MM.1S (cell line): ENCODE measurements around the gene GPR89B.
"Not testable (repeated sequence)": the region's sequence is repeated elsewhere in the genome, so short reads cannot be mapped to it uniquely, and the experiment has no call there.

Experiments
- DNase-seq: peaks from one replicate; pipeline ENCODE4 v3.0.0-alpha.2; 2015
- H2AFZ ChIP-seq: fragments of 300-600 bp; sonication (generic); 2 replicates; pipeline ENCODE4 v1.6.0; 2016; ENCODE audit warnings: antibody characterized with exemption, low read length
- H3F3A ChIP-seq: fragments of 300-600 bp; sonication (generic); 2 replicates; pipeline ENCODE4 v1.6.1; 2016; ENCODE audit warnings: mild to moderate bottlenecking, antibody characterized with exemption, low read length, moderate library complexity, mixed read lengths; ENCODE audit not compliant: insufficient read depth
- H3K27ac ChIP-seq: fragments of 300-600 bp; sonication (generic); 2 replicates; pipeline ENCODE4 v1.5.1; 2016; ENCODE audit warnings: mild to moderate bottlenecking, low read length
- H3K27me3 ChIP-seq: fragments of 300-600 bp; sonication (generic); replicated peaks from 2 replicates; pipeline ENCODE4 v1.6.0; 2016; ENCODE audit warnings: low read length; ENCODE audit not compliant: insufficient read depth
- H3K36me3 ChIP-seq: fragments of 300-600 bp; sonication (generic); replicated peaks from 2 replicates; pipeline ENCODE4 v1.6.1; 2016; ENCODE audit warnings: mild to moderate bottlenecking, low read length, mixed read lengths; ENCODE audit not compliant: insufficient read depth
- H3K4me1 ChIP-seq: fragments of 300-600 bp; sonication (generic); 2 replicates; pipeline ENCODE4 v1.6.1; 2016; ENCODE audit warnings: low read length, mixed read lengths
- H3K4me2 ChIP-seq: fragments of 300-600 bp; sonication (generic); 2 replicates; pipeline ENCODE4 v1.6.0; 2016; ENCODE audit warnings: low read depth, low read length
- H3K4me3 ChIP-seq: fragments of 300-600 bp; sonication (generic); 2 replicates; pipeline ENCODE4 v1.5.1; 2016; ENCODE audit warnings: low read length, mixed read lengths
- H3K79me2 ChIP-seq: fragments of 300-600 bp; sonication (generic); 2 replicates; pipeline ENCODE4 v1.6.1; 2016; ENCODE audit warnings: mixed run types, low read length, mixed read lengths
- H3K9ac ChIP-seq: fragments of 300-600 bp; sonication (generic); 2 replicates; pipeline ENCODE4 v1.6.1; 2016; ENCODE audit warnings: low read length, mixed read lengths
- H3K9me2 ChIP-seq: fragments of 300-600 bp; sonication (generic); replicated peaks from 2 replicates; pipeline ENCODE4 v1.6.1; 2016; ENCODE audit warnings: mild to moderate bottlenecking, low read length, mixed read lengths; ENCODE audit not compliant: insufficient read depth
- H3K9me3 ChIP-seq: fragments of 300-600 bp; sonication (generic); replicated peaks from 2 replicates; pipeline ENCODE4 v1.6.1; 2016; ENCODE audit warnings: mild to moderate bottlenecking, low read length, mixed read lengths; ENCODE audit not compliant: insufficient read depth
- H4K20me1 ChIP-seq: fragments of 300-600 bp; sonication (generic); 2 replicates; pipeline ENCODE4 v1.6.1; 2016; ENCODE audit warnings: mild to moderate bottlenecking, low read length, moderate library complexity, mixed read lengths; ENCODE audit not compliant: insufficient read depth
- CTCF ChIP-seq: fragments of 300-600 bp; sonication (generic); IDR thresholded peaks from 2 replicates; pipeline ENCODE4 v1.5.1; 2016; ENCODE audit warnings: antibody characterized with exemption, low read length, mixed read lengths
- EZH2 ChIP-seq: fragments of 300-600 bp; sonication (generic); optimal IDR thresholded peaks from 2 replicates; pipeline ENCODE3; 2017; ENCODE audit warnings: low read depth, mild to moderate bottlenecking, antibody characterized with exemption, low read length, mixed read lengths
- EZH2phosphoT487 ChIP-seq: fragments of 300-600 bp; sonication (generic); IDR thresholded peaks from 2 replicates; pipeline ENCODE4 v1.6.1; 2018; ENCODE audit warnings: antibody characterized with exemption, low read length

Gene GPR89B

DNA sequence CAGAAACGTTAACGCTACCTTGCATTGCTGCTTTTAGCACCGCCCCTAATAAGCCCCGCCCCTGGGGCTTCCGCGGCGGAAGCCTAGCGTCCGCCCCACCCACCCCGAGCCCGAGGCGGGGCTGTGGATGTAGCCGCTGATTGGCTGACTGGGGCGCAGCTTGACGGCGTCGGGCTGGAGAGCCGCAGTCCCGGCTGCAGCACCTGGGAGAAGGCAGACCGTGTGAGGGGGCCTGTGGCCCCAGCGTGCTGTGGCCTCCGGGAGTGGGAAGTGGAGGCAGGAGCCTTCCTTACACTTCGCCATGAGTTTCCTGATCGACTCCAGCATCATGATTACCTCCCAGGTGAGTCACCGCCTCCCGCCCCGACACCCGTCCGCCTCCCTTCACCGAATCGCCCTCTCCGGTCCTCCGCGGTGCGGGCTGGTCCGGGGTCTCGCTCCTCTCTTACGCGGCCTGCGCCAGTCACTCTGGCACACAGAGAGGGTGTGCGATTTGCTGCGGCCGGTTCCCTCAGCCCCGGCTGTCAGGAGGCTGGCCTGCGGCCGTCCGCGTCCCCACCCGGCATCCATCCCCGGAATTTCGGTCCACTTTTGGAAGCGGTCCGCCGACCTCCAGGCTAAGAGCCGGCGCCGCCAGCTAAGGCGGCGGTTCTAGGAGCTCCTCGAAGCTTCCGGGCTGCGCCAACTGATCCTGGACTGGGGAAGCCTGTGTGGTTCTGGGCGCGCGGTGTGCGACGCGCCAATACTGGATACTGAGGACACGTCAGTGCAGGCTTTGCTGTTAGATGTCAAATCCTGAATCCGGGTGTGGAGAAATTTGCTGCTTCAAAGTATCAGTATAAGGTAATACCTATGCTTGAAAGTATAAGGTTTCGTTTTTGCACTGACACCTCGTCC is at the start of gene GPR89B:
GPR89B (plus strand) TSS at position 185 of the 897 bp plus-strand sequence; CDS start at position 302, 117 bp downstream.
- not testable (repeated sequence) for H3K9me3 ChIP-seq, H4K20me1 ChIP-seq, H3K9me2 ChIP-seq, H3K36me3 ChIP-seq, H3K4me1 ChIP-seq, H3K27me3 ChIP-seq, H3F3A ChIP-seq
- DNase-seq, result peak; percentile 98
- peak within 1 kb of the TSS; percentile 97 for H2AFZ ChIP-seq
- peak within 1 kb of the TSS; percentile 91 for H3K9ac ChIP-seq
- peak within 1 kb of the TSS; percentile 54; the same call in 1 of the 2 replicates for H3K4me2 ChIP-seq
- peak within 1 kb of the TSS; percentile 63; the same call in 1 of the 2 replicates for H3K27ac ChIP-seq
- H3K4me3 ChIP-seq, result peak within 1 kb of the TSS; percentile 88
- H3K79me2 ChIP-seq, result peaks cover 44% of the 10 kb centered on the region

DNA sequence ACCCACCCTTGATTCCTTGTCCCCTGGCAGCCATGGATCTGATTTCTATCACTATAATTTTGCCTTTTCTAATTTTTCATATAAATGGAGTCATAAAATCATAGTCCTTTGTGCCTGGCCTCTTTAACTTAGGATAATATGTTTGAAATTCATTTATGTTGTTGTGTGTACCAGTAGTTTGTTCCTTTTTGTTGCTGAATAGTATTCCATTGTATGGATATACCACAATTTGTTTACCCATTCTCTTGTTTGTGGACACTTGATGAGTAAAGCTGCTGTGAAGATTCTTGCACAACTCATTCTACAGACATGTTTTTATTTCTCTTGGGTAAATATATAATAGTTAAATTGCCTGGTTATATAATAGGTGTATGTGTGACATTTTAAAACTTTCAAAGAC is 48.3 kb upstream of the GPR89B start:
- Histone ChIP-seq H3F3A (no peaks in the 10 kb centered on the region), H3K4me3 (no peak overlapping the region), H2AFZ (no peak overlapping the region), H3K4me2 (no peak overlapping the region), H3K9ac (no peak overlapping the region), H3K27ac (no peak overlapping the region), H3K9me2 (no peaks in the 10 kb centered on the region), H3K79me2 (no peaks in the 10 kb centered on the region), H4K20me1 (no peaks in the 10 kb centered on the region), H3K27me3 (no peaks in the 10 kb centered on the region), H3K9me3 (no peaks in the 10 kb centered on the region), H3K36me3 (no peaks in the 10 kb centered on the region), H3K4me1 (no peaks in the 10 kb centered on the region)
- no peak for TF ChIP-seq EZH2
- no peak for TF ChIP-seq EZH2phosphoT487
- TF ChIP-seq CTCF, result no peak
- no peak for DNase-seq

DNA sequence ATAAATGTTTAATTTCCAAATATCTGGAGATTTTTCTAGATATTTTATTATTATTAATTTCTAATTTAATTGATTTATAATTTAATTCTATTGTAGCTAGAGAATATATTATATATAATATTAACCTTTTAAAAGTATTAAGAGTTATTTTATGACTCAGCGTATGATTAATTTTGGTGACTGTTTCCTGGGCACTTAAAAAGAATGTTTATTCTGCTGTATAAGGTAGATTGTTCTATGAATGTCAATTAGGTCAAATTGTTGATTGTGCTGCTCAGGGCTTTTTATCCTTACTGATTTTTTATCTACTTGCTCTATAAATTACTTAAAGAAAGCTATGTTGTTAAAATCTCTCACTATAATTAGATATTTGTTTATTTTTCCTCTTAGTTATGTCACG is 45.7 kb upstream of the GPR89B start:
- no peak overlapping the region for H3K27ac ChIP-seq
- DNase-seq, result no peak
- H3K9me3 ChIP-seq, result no peaks in the 10 kb centered on the region
- H3K79me2 ChIP-seq, result no peaks in the 10 kb centered on the region
- H3K27me3 ChIP-seq, result no peaks in the 10 kb centered on the region
- H3F3A ChIP-seq, result no peaks in the 10 kb centered on the region
- H3K4me3 ChIP-seq, result no peak overlapping the region
- TF ChIP-seq EZH2phosphoT487 (no peak), EZH2 (no peak), CTCF (no peak)
- H2AFZ ChIP-seq, result no peak overlapping the region
- H3K4me2 ChIP-seq, result no peak overlapping the region
- H3K36me3 ChIP-seq, result no peaks in the 10 kb centered on the region
- no peaks in the 10 kb centered on the region for H3K4me1 ChIP-seq
- H4K20me1 ChIP-seq, result no peaks in the 10 kb centered on the region
- H3K9ac ChIP-seq, result no peak overlapping the region
- no peaks in the 10 kb centered on the region for H3K9me2 ChIP-seq
